HG02973 (cell line): Measurements from ENCODE around the gene RNASE11.
"Not testable (repeated sequence)": the region's sequence is repeated elsewhere in the genome, so short reads cannot be mapped to it uniquely, and the experiment has no call there.

Experiments
- ATAC-seq: cut with Tn5 transposase; IDR thresholded peaks from one replicate; pipeline ENCODE4 v1.9.1; 2021; ENCODE audit warnings: moderate library complexity; ENCODE audit not compliant: unreplicated experiment

The RNASE11 gene

GRCh38 chr14:20614038-20614840, 26.4 kb upstream of the RNASE11 start:
- ATAC-seq, result peak; percentile 0

DNA sequence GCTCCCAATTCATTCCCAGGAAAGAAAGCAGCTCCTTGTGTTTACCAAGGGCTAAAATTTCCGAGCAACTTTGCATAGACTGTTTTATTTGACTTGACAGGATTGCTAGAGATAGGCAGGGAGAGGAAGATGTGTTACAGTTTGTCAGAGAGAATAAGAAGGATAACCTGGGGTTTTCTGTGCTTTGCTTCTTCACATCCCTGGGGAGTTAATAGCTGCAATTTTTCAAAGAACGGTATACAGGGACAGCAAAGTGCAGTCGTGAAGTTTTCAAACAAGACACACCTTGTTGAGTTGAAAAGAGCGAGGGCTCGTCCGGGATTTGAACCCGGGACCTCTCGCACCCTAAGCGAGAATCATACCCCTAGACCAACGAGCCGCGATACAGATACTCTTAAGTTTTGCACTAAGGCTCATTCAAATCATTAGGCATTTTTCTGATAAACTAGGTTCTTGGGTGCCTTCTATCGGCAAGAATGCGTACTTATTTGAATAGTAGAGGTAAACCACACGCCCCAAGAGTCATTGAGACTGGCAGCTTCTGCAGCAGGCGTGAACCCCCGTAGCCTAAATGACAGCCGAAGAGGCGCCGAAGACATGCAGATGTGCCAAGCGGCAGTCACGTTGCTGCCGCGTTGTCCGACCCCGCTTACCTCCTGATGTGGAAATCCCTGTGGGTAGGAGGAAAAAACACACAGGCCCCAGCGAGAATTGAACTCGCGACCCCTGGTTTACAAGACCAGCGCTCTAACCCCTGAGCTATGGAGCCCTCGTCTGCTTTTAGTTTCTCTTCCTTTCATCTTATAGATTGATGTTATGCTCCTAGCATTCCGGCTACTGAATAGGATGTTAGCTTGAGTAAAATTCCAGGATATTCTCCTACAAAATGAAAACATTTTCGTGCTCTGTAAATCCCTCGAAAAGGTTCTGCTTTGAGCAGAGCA, 25.6 kb upstream of the RNASE11 start:
- peak; percentile 58 for ATAC-seq

DNA sequence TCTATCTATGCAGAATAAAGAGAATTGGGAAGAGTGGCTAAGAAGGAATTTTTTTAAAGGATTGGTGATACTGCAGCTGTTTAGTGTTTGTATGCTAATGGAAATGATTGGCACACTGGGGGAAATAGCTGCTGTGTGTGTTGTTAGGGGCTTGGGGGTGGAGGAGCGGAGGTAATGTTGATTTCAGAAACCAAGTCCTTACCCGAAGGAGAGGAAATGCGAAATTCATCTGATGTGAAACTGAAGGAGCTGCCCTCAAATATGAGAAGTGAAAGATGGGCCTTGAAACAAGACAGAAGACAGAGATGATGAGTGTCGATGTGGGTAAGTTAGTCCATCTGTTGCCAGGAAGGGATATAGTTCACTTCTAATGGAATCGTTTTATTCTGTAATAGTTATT, 24.6 kb upstream of the RNASE11 start:
- no peak for ATAC-seq

- ATAC-seq, result no peak
These were observed 23.5 kb upstream of the RNASE11 start for GRCh38 chr14:20611277-20611676.

DNA sequence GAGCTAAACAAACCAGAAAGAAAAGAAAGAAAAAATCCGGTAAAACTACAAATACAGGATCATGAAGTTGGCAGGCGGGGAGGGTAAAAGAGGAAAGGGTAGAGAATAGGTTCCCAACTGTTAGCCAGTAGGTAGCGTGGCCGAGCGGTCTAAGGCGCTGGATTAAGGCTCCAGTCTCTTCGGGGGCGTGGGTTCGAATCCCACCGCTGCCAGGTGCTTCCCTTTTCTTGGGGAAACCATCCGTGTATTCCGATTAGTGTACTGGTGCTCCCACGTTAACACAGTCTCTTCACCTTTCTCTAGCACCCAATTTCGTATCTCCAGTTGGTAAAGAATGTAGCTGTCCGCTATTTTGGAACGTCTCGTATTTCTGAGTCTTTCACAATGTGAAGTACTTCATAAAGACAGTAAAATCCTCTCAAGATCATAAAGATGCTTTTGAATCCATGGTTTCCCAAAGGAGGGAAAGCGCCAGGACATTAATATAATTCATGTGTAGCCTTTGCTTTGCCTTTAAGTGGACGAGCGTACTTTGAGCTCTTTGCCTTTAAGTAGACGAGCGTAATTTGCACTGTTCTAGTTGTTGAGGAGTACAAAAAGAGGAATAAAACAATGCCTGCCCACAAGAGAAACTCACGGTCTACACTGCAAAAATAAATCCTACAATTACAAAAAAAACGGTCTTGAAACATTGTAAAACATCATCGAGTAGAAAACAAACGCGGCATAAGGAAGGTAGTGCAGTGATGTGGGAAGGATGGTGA, 22.4 kb upstream of the RNASE11 start:
- ATAC-seq, result no peak

GRCh38 chr14:20609215-20610001, 21.6 kb upstream of the RNASE11 start:
- peak; percentile 25 for ATAC-seq

GRCh38 chr14:20608383-20609110, 20.7 kb upstream of the RNASE11 start:
- ATAC-seq, result no peak

- ATAC-seq, result no peak
These were observed 19.8 kb upstream of the RNASE11 start for GRCh38 chr14:20607617-20608016.

DNA sequence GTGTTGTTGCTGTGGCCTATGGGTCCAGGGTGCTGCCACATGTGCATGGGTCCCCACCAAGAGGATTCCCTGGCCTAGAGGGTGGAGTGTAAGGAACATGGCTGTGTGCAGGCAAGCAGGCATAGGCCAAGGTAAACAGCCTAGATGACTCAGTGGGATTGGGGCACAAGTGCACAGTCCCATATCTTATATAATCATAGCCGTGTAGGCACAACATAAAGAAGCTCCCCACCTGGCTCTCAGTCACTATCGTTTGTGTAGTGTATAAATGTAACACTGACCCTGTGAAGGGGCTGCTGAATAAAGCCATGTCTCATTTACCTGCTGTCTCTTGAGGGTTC, 19.1 kb upstream of the RNASE11 start:
- no peak for ATAC-seq

- no peak for ATAC-seq
These were observed 18.5 kb upstream of the RNASE11 start for GRCh38 chr14:20606190-20606901.

- no peak for ATAC-seq
These were observed 16.3 kb upstream of the RNASE11 start for GRCh38 chr14:20603813-20604690.

DNA sequence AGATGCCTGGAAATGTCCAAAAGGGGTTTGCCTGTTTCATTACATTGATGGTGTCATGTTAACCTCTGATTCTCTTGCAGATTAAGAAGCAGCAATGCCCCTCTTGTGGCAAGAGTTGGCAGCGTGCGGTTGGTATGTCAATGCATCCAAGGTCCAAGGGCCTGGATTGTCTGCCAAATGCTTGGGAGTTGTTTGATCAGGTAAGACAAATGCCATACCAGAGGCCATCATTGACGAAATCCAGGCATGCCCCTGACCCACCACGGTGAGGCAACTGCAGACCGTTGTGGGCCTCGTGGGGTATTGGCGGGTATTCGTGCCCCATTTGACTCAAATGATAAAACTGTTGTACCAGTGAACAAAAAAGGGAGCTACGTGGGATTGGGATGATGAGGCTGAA, 14.8 kb upstream of the RNASE11 start:
- ATAC-seq, result no peak

- no peak for ATAC-seq
These were observed 13.7 kb upstream of the RNASE11 start for GRCh38 chr14:20601522-20601921.

DNA sequence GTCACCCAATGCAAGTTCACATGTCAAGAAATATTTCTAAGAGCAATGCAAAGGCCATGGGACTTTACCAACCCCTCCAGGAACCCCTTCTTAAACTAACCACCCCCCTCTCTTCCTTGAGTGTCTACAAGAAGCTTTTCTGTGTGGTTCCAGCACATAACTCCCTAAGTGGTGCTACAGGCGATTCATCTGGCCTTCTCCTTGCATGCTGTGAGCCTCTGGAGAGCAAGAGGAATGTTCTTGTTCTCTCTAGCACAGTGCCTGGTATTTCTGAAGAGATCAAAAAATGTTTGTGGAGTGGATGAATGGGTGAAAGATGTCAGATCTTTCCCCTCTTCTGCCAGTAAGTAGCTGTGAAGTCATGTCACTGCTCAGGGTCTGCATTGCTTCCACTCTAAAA, 9.3 kb upstream of the RNASE11 start:
- no peak for ATAC-seq

- ATAC-seq, result not testable (repeated sequence)
These were observed 7.9 kb upstream of the RNASE11 start for GRCh38 chr14:20595726-20596125.

DNA sequence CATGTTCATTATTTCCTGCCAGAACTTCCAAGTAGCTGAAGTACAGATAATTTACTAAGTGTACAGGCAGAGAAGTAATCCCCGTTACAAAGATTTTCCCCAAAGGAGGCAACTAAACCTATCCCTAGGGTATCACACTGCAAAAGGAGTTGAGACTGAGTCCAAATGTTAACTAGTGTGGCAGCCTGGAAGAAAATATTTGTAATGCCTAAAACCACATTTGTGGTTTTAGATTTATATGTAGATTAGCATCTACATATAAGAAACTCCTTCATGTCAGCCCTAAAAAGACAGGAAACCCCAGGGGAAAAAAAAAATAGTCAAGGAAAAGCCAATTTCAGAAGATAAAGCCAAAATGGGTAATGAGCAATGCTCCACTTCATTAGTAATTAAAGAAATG, 4.8 kb upstream of the RNASE11 start:
- no peak for ATAC-seq

- ATAC-seq, result no peak
These were observed 3.4 kb upstream of the RNASE11 start, which contains the start of gene RNASE12 for GRCh38 chr14:20591235-20591634. Gene RNASE12, minus strand, starts transcription at chr14:20591376. Its CDS starts 653 bp downstream, at chr14:20590723.

- ATAC-seq, result no peak
These were observed 3.9 kb downstream of the RNASE11 start for GRCh38 chr14:20583908-20584307.
